Measurements from ENCODE around the gene FAM107A. TPM values are rescaled to one million over a fixed set of nuclear protein-coding genes. Genes with fewer than 3 reads are reported as not detected.

FAM107A gene
- total and polyA plus RNA-seq, 2 experiments from 2014 or later, result 1.0 to 1.1 TPM

DNA sequence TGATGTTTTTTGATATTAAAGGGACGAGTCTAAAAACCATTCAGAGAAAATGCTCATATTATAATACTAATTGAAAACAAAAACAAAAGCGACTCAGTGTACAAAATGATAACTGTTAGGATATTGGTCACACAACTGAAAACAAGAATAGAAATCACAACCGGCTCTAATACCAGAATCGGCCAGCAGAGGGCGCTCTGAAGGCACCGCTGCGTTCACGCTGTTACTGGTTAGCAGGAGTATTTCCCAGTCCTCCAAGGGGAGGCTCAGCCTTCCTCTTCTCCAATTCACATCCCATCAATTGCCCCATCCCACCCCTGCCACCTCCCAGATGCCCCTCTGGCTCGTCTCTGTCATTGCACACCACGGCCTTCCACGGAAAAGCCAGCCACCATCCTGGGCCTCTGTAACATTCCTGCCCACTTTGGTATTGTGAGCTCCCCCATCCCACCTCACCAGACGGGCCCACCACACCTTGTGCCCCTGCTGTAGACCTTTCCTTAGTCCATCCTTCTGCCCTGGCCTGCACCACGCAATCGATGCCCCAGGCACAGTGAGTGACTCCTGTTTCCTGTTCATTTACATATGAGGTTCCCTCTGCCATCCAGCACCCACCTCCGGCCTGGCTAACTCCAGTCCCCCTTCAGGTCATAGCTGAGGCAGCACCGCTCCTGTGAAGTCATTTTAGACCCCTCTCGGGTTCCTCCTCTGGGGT is 8.5 kb downstream of the FAM107A start:
- H3K27ac Mint-ChIP-seq, result no peak overlapping the region
- H3K4me1 ChIP-seq (ENCODE audit: insufficient read depth), result peaks cover 23% of the 10 kb centered on the region
- no peaks in the 10 kb centered on the region; the same call in 1 of the 3 replicates for H3K9me3 Mint-ChIP-seq
- H4K20me1 ChIP-seq (replicated peaks; ENCODE audit: insufficient read depth), result no peaks in the 10 kb centered on the region
- H3K4me3 ChIP-seq, result no peak overlapping the region
- no peak overlapping the region for H3K4me3 Mint-ChIP-seq
- H3K27me3 Mint-ChIP-seq (ENCODE audit: insufficient read depth, low read depth, poor library complexity), result peaks cover 6% of the 10 kb centered on the region
- H2AFZ ChIP-seq, result no peak overlapping the region
- H3K36me3 Mint-ChIP-seq (ENCODE audit: low read depth), result peaks cover 3% of the 10 kb centered on the region; the same call in 1 of the 3 replicates
- DNase-seq (ENCODE audit: low spot score), result peak; percentile 81
- TF ChIP-seq JUNB (IDR thresholded peaks at IDR 0.05; ENCODE audit: unreplicated experiment), result no peak
- no peak for TF ChIP-seq EZH2 (IDR thresholded peaks at IDR 0.05; ENCODE audit: low read depth, unreplicated experiment)
- TF ChIP-seq, protein P1, sequence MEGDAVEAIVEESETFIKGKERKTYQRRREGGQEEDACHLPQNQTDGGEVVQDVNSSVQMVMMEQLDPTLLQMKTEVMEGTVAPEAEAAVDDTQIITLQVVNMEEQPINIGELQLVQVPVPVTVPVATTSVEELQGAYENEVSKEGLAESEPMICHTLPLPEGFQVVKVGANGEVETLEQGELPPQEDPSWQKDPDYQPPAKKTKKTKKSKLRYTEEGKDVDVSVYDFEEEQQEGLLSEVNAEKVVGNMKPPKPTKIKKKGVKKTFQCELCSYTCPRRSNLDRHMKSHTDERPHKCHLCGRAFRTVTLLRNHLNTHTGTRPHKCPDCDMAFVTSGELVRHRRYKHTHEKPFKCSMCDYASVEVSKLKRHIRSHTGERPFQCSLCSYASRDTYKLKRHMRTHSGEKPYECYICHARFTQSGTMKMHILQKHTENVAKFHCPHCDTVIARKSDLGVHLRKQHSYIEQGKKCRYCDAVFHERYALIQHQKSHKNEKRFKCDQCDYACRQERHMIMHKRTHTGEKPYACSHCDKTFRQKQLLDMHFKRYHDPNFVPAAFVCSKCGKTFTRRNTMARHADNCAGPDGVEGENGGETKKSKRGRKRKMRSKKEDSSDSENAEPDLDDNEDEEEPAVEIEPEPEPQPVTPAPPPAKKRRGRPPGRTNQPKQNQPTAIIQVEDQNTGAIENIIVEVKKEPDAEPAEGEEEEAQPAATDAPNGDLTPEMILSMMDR (conservative IDR thresholded peaks at IDR 0.05; ENCODE audit: low read depth in 2 of 2), result peak; percentile 92 to 97
- TF ChIP-seq NANOG (IDR thresholded peaks at IDR 0.05; ENCODE audit: borderline replicate concordance), result no peak
- TF ChIP-seq STAT1 (IDR thresholded peaks at IDR 0.05; ENCODE audit: unreplicated experiment), result no peak
- no peak for TF ChIP-seq ZNF462 (CRISPR knock-in tag; IDR thresholded peaks at IDR 0.05)
- TF ChIP-seq POLR2AphosphoS5 (IDR thresholded peaks at IDR 0.05; ENCODE audit: low read depth), result no peak
- TF ChIP-seq ZNF114 (CRISPR knock-in tag; IDR thresholded peaks at IDR 0.05), result no peak
- H3K79me2 ChIP-seq (replicated peaks; ENCODE audit: insufficient read depth), result no peaks in the 10 kb centered on the region
- H3K4me1 Mint-ChIP-seq, result peaks cover 33% of the 10 kb centered on the region
- no peak overlapping the region for H3K27ac ChIP-seq (ENCODE audit: low read depth)
- no peaks in the 10 kb centered on the region for H3K9me2 ChIP-seq (ENCODE audit: insufficient read depth)
- no peak overlapping the region for H3K4me2 ChIP-seq
- peak; percentile 30 for ATAC-seq
- H3K36me3 ChIP-seq (ENCODE audit: insufficient read depth), result no peaks in the 10 kb centered on the region
- no peaks in the 10 kb centered on the region for H3K27me3 ChIP-seq (ENCODE audit: insufficient read depth)
- 0 out of 2 replicates have a peak, but pooled peaks cover 5% of the 10 kb centered on the region for H3F3A ChIP-seq (replicated peaks; ENCODE audit: low read depth)
